ENCODE data around the gene USP53. TPM values are rescaled to one million over a fixed set of nuclear protein-coding genes. Genes with fewer than 3 reads are reported as not detected.

Gene USP53
- total RNA-seq, 1 experiment from 2014 or later, result 20.1 TPM

DNA sequence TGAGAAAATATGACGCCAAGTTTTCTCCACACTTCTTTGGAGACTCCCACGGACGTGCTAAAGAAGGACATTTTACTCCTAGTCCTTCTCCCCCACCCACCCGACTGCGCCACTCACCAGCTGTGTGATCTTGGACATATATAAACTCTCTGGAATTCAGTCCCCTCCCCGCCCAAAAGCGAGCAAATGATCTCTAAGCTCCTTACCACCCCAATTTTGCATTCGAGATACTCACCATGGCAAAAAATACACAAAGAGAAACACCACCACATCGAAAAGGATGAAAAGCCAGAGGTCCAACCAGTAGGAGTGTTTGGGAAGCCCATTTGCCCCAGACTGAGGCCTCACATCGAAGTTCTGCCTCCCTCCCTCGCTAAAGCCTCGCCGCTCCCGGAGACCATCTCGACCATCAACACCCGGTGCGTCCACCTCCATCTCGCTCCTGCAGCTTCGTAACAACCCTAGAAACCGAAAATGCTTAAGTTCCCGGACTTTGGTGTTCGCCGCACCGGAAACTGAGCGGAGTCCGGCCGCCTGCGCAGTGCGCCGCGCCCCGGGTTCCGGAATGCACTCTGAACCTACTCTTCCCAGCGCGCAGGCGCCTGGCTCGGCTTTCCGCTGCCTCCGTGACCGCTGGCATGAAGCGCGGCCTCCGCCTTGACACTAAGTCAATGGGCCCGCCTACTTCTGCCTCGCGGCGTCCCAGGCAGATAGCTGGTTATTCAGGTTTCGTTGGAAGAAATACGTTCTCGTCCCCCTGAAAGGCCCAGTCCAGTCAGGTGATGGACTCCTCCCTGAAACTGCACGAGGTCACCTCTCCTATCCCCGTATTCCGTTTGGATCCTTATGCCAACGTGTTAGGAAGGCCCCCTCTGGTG is 87.8 kb downstream of the USP53 start (continued):
- TF ChIP-seq, protein P1, sequence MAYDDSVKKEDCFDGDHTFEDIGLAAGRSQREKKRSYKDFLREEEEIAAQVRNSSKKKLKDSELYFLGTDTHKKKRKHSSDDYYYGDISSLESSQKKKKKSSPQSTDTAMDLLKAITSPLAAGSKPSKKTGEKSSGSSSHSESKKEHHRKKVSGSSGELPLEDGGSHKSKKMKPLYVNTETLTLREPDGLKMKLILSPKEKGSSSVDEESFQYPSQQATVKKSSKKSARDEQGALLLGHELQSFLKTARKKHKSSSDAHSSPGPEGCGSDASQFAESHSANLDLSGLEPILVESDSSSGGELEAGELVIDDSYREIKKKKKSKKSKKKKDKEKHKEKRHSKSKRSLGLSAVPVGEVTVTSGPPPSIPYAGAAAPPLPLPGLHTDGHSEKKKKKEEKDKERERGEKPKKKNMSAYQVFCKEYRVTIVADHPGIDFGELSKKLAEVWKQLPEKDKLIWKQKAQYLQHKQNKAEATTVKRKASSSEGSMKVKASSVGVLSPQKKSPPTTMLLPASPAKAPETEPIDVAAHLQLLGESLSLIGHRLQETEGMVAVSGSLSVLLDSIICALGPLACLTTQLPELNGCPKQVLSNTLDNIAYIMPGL (CRISPR knock-in tag; IDR thresholded peaks at IDR 0.05), result no peak; the same call in 1 of the 2 replicates
- TF ChIP-seq, protein P2, sequence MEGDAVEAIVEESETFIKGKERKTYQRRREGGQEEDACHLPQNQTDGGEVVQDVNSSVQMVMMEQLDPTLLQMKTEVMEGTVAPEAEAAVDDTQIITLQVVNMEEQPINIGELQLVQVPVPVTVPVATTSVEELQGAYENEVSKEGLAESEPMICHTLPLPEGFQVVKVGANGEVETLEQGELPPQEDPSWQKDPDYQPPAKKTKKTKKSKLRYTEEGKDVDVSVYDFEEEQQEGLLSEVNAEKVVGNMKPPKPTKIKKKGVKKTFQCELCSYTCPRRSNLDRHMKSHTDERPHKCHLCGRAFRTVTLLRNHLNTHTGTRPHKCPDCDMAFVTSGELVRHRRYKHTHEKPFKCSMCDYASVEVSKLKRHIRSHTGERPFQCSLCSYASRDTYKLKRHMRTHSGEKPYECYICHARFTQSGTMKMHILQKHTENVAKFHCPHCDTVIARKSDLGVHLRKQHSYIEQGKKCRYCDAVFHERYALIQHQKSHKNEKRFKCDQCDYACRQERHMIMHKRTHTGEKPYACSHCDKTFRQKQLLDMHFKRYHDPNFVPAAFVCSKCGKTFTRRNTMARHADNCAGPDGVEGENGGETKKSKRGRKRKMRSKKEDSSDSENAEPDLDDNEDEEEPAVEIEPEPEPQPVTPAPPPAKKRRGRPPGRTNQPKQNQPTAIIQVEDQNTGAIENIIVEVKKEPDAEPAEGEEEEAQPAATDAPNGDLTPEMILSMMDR (IDR thresholded peaks at IDR 0.05), result no peak
- TF ChIP-seq, protein P3, sequence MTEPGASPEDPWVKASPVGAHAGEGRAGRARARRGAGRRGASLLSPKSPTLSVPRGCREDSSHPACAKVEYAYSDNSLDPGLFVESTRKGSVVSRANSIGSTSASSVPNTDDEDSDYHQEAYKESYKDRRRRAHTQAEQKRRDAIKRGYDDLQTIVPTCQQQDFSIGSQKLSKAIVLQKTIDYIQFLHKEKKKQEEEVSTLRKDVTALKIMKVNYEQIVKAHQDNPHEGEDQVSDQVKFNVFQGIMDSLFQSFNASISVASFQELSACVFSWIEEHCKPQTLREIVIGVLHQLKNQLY (CRISPR knock-in tag; IDR thresholded peaks at IDR 0.05), result no peak
- TF ChIP-seq TP53 (CRISPR knock-in tag; IDR thresholded peaks at IDR 0.05), result no peak
- TF ChIP-seq FOXK1 (CRISPR knock-in tag; IDR thresholded peaks at IDR 0.05), result peak; percentile 52; the same call in 1 of the 2 replicates
- TF ChIP-seq, protein P4, sequence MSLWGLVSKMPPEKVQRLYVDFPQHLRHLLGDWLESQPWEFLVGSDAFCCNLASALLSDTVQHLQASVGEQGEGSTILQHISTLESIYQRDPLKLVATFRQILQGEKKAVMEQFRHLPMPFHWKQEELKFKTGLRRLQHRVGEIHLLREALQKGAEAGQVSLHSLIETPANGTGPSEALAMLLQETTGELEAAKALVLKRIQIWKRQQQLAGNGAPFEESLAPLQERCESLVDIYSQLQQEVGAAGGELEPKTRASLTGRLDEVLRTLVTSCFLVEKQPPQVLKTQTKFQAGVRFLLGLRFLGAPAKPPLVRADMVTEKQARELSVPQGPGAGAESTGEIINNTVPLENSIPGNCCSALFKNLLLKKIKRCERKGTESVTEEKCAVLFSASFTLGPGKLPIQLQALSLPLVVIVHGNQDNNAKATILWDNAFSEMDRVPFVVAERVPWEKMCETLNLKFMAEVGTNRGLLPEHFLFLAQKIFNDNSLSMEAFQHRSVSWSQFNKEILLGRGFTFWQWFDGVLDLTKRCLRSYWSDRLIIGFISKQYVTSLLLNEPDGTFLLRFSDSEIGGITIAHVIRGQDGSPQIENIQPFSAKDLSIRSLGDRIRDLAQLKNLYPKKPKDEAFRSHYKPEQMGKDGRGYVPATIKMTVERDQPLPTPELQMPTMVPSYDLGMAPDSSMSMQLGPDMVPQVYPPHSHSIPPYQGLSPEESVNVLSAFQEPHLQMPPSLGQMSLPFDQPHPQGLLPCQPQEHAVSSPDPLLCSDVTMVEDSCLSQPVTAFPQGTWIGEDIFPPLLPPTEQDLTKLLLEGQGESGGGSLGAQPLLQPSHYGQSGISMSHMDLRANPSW (CRISPR knock-in tag; conservative IDR thresholded peaks at IDR 0.05; ENCODE audit: low read depth), result no peak
- TF ChIP-seq, protein P5, sequence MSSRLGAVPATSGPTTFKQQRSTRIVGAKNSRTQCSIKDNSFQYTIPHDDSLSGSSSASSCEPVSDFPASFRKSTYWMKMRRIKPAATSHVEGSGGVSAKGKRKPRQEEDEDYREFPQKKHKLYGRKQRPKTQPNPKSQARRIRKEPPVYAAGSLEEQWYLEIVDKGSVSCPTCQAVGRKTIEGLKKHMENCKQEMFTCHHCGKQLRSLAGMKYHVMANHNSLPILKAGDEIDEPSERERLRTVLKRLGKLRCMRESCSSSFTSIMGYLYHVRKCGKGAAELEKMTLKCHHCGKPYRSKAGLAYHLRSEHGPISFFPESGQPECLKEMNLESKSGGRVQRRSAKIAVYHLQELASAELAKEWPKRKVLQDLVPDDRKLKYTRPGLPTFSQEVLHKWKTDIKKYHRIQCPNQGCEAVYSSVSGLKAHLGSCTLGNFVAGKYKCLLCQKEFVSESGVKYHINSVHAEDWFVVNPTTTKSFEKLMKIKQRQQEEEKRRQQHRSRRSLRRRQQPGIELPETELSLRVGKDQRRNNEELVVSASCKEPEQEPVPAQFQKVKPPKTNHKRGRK (CRISPR knock-in tag; IDR thresholded peaks at IDR 0.05; ENCODE audit: borderline replicate concordance), result no peak
- no peak for TF ChIP-seq ZNF416 (CRISPR knock-in tag; IDR thresholded peaks at IDR 0.05)
- TF ChIP-seq NR1H2 (CRISPR knock-in tag; IDR thresholded peaks at IDR 0.05), result no peak
- TF ChIP-seq ZNF121 (CRISPR knock-in tag; IDR thresholded peaks at IDR 0.05), result no peak

DNA sequence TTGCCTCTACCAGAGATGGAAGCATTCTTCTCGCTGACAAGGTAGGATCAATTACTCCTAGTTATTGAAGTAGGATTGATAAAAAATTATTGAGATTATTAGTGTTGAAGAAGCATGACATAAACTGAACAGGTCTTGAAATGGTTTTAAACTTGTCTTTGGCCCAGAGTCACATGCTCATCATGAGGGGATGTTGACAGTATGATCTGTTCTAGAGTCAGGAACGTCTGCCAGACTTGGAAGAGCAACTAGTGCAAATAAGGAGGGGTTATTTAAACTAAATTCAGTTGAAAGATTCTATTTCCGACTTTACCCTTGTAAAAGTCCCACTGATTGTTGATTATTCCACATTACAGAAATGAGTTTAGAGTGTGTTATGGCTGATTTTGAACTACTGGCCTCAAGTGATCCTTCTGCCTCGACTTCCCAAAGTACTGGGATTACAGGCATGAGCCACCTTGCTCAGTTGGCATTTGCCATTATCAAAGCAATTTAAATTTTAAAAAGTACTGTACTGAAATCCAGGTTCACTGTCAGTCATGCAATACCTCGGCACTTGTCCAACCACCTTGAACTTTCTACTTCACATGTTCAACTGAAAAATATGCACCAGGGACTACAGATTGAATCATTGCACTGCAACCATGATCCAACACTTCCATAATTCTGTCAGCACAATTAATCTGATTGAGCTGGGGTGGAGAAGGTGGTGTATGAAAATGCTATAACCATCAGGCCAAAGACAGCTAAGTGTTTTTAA is 89.7 kb downstream of the USP53 start:
- H3K9me3 Mint-ChIP-seq, result no peaks in the 10 kb centered on the region
- peak overlapping the region; percentile 90; the same call in 1 of the 2 replicates for H3K4me3 Mint-ChIP-seq
- CTCF ChIA-PET, result no interaction called here
- no peak overlapping the region for H3K27ac Mint-ChIP-seq
- ATAC-seq (no peak), DNase-seq (ENCODE audit: low spot score) (no peak)
- H3K36me3 Mint-ChIP-seq, result peaks cover 14% of the 10 kb centered on the region
- POLR2A ChIA-PET, result no interaction called here
- H3K27me3 Mint-ChIP-seq (ENCODE audit: low read depth), result no peaks in the 10 kb centered on the region; the same call in 1 of the 2 replicates
- H3K4me1 Mint-ChIP-seq, result peaks cover 25% of the 10 kb centered on the region
- TF ChIP-seq FOXJ3 (CRISPR knock-in tag; IDR thresholded peaks at IDR 0.05; ENCODE audit: borderline replicate concordance), result no peak
- no peak for TF ChIP-seq KAT7 (CRISPR knock-in tag; IDR thresholded peaks at IDR 0.05; ENCODE audit: borderline replicate concordance)
- no peak for TF ChIP-seq EMX1 (CRISPR knock-in tag; IDR thresholded peaks at IDR 0.05)
- TF ChIP-seq, protein P6, sequence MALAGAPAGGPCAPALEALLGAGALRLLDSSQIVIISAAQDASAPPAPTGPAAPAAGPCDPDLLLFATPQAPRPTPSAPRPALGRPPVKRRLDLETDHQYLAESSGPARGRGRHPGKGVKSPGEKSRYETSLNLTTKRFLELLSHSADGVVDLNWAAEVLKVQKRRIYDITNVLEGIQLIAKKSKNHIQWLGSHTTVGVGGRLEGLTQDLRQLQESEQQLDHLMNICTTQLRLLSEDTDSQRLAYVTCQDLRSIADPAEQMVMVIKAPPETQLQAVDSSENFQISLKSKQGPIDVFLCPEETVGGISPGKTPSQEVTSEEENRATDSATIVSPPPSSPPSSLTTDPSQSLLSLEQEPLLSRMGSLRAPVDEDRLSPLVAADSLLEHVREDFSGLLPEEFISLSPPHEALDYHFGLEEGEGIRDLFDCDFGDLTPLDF (CRISPR knock-in tag; IDR thresholded peaks at IDR 0.05), result no peak
- no peak for TF ChIP-seq HMGA2 (CRISPR knock-in tag; IDR thresholded peaks at IDR 0.05)
- no peak for TF ChIP-seq CREM (CRISPR knock-in tag; IDR thresholded peaks at IDR 0.05)
- TF ChIP-seq, protein P7, sequence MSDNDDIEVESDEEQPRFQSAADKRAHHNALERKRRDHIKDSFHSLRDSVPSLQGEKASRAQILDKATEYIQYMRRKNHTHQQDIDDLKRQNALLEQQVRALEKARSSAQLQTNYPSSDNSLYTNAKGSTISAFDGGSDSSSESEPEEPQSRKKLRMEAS (CRISPR knock-in tag; IDR thresholded peaks at IDR 0.05), result no peak
- TF ChIP-seq, protein P8, sequence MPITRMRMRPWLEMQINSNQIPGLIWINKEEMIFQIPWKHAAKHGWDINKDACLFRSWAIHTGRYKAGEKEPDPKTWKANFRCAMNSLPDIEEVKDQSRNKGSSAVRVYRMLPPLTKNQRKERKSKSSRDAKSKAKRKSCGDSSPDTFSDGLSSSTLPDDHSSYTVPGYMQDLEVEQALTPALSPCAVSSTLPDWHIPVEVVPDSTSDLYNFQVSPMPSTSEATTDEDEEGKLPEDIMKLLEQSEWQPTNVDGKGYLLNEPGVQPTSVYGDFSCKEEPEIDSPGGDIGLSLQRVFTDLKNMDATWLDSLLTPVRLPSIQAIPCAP (CRISPR knock-in tag; IDR thresholded peaks at IDR 0.05), result no peak
- TF ChIP-seq GRHL2 (CRISPR knock-in tag; IDR thresholded peaks at IDR 0.05; ENCODE audit: insufficient replicate concordance, severe bottlenecking), result no peak
